Caco-2 (cell line): ENCODE results near the gene ALDH4A1. TPM values are rescaled to one million over a fixed set of nuclear protein-coding genes. Genes with fewer than 3 reads are reported as not detected.

ENCODE experiments used
- BruUV-seq: library from RNA; stranded (reverse); fragments of 400-500 nt; replicated peaks from 2 replicates; lab custom pipeline; 2021; lab: Mats Ljungman, UMichigan
- CTCF ChIA-PET: fragments of 300-600 bp; sonication (Branson Sonifier 250); formaldehyde crosslinking; loops from one replicate; lab custom pipeline; 2022; ENCODE audit warnings: antibody characterized with exemption; lab: Charles Lee
- POLR2A ChIA-PET: fragments of 300-600 bp; sonication (Branson Sonifier 250); formaldehyde crosslinking; loops from one replicate; lab custom pipeline; 2022; ENCODE audit warnings: antibody characterized with exemption; lab: Charles Lee
- DNase-seq, 2 experiments: peaks; one replicate each; pipeline versions ENCODE4 v3.0.0 to v3.0.0-alpha.2; 2020 to 2022
- H3K27me3 ChIP-seq: replicated peaks from 2 replicates; pipeline ENCODE4 v1.6.0; 2011; ENCODE audit warnings: low read length; ENCODE audit not compliant: control insufficient read depth, insufficient read depth
- H3K36me3 ChIP-seq: 2 replicates; pipeline ENCODE4 v1.5.1; 2011; ENCODE audit warnings: low read length; ENCODE audit not compliant: control insufficient read depth, insufficient read depth
- H3K4me1 ChIP-seq: fragments of 250-450 bp; sonication (Bioruptor Pico); 2 replicates; pipeline ENCODE4 v1.5.1; 2020; ENCODE audit warnings: mild to moderate bottlenecking
- H3K4me3 ChIP-seq: 2 replicates; pipeline ENCODE4 v1.5.1; 2011; ENCODE audit warnings: low read depth, mild to moderate bottlenecking, control low read depth, low read length
- H3K9me3 ChIP-seq: fragments of 250-450 bp; sonication (Bioruptor Pico); 2 replicates; pipeline ENCODE4 v1.5.1; 2020; ENCODE audit warnings: mild to moderate bottlenecking, moderate library complexity
- H3K27ac Mint-ChIP-seq: one replicate; pipeline ENCODE4 v1.8.0; 2022; ENCODE audit warnings: mixed read lengths; ENCODE audit not compliant: unreplicated experiment
- H3K27me3 Mint-ChIP-seq: one replicate; pipeline ENCODE4 v1.8.0; 2022; ENCODE audit warnings: mixed read lengths; ENCODE audit not compliant: insufficient read depth, unreplicated experiment
- H3K36me3 Mint-ChIP-seq: one replicate; pipeline ENCODE4 v1.8.0; 2022; ENCODE audit warnings: mild to moderate bottlenecking, mixed read lengths; ENCODE audit not compliant: insufficient read depth, unreplicated experiment
- H3K4me1 Mint-ChIP-seq: one replicate; pipeline ENCODE4 v1.8.0; 2022; ENCODE audit warnings: low read depth, mixed read lengths; ENCODE audit not compliant: unreplicated experiment
- H3K4me3 Mint-ChIP-seq: one replicate; pipeline ENCODE4 v1.8.0; 2022; ENCODE audit warnings: mild to moderate bottlenecking, moderate library complexity, mixed read lengths; ENCODE audit not compliant: unreplicated experiment
- H3K9me3 Mint-ChIP-seq: one replicate; pipeline ENCODE4 v1.8.0; 2022; ENCODE audit warnings: mixed read lengths; ENCODE audit not compliant: unreplicated experiment
- CTCF ChIP-seq, 2 experiments: fragments of 200-600 bp in 1 of 2; IDR thresholded peaks; 1 replicate in 1 of 2; 2 replicates in 1 of 2; pipeline versions ENCODE4 v1.5.1 to v1.8.0; 2011 to 2022; ENCODE audit warnings: antibody characterized with exemption in 1 of 2, control low read depth in 1 of 2, inconsistent platforms in 1 of 2, low read depth in 1 of 2, low read length in 1 of 2, mild to moderate bottlenecking in 1 of 2, moderate library complexity in 1 of 2; ENCODE audit not compliant: insufficient read depth in 1 of 2, severe bottlenecking in 1 of 2, unreplicated experiment in 1 of 2
- intact Hi-C: fragments of 100-400 bp; cut with micrococcal nuclease; formaldehyde crosslinking; loops from one replicate; pipeline ENCODE4 v1.10.0; 2022; ENCODE audit not compliant: unreplicated experiment
- total RNA-seq: library from RNA; stranded (reverse); gene quantifications from 2 replicates; pipeline ENCODE4 v1.2.3, GENCODE V29; 2022

ALDH4A1 gene
- total RNA-seq, 1 experiment from 2014 or later: 18.0 TPM

- H3K36me3 Mint-ChIP-seq: no peaks in the 10 kb centered on the region
- no peaks in the 10 kb centered on the region for H3K4me1 Mint-ChIP-seq
- Histone ChIP-seq H3K4me3 (no peak overlapping the region), H3K36me3 (no peaks in the 10 kb centered on the region), H3K27me3 (no peaks in the 10 kb centered on the region; the same call in 1 of the 2 replicates), H3K9me3 (no peaks in the 10 kb centered on the region), H3K4me1 (no peaks in the 10 kb centered on the region)
- H3K27me3 Mint-ChIP-seq: peaks cover 16% of the 10 kb centered on the region
- H3K4me3 Mint-ChIP-seq: no peak overlapping the region
- no peaks in the 10 kb centered on the region for H3K9me3 Mint-ChIP-seq
- intact Hi-C loops: no loop called here
- H3K27ac Mint-ChIP-seq: no peak overlapping the region
- POLR2A ChIA-PET: no interaction called here
- DNase-seq: no peak
- TF ChIP-seq CTCF (IDR thresholded peaks at IDR 0.05; ENCODE audit: insufficient read depth in 1 of 2, low read depth in 1 of 2, low read length in 1 of 2, severe bottlenecking in 1 of 2, unreplicated experiment in 1 of 2): no peak
- CTCF ChIA-PET: no interaction called here
- BruUV-seq: no TSS peak
Observed at GRCh38 chr1:18858070-18858688, 44.2 kb downstream of the ALDH4A1 start.

GRCh38 chr1:18856435-18856834 lies 45.9 kb downstream of the ALDH4A1 start:
- Mint-ChIP-seq H3K4me3 (no peak overlapping the region), H3K27ac (no peak overlapping the region), H3K9me3 (no peaks in the 10 kb centered on the region), H3K36me3 (no peaks in the 10 kb centered on the region), H3K27me3 (peaks cover 12% of the 10 kb centered on the region), H3K4me1 (no peaks in the 10 kb centered on the region)
- ChIA-PET CTCF (no interaction called here), POLR2A (no interaction called here)
- Histone ChIP-seq H3K4me3 (no peak overlapping the region), H3K27me3 (no peaks in the 10 kb centered on the region; the same call in 1 of the 2 replicates), H3K4me1 (no peaks in the 10 kb centered on the region), H3K9me3 (no peaks in the 10 kb centered on the region), H3K36me3 (no peaks in the 10 kb centered on the region)
- no TSS peak for BruUV-seq
- no peak for TF ChIP-seq CTCF (IDR thresholded peaks at IDR 0.05; ENCODE audit: insufficient read depth in 1 of 2, low read depth in 1 of 2, low read length in 1 of 2, severe bottlenecking in 1 of 2, unreplicated experiment in 1 of 2)
- no peak for DNase-seq
- intact Hi-C loops: no loop called here

- no peak for DNase-seq
- no peak overlapping the region for H3K4me3 Mint-ChIP-seq
Observed at GRCh38 chr1:18855573-18855972, 46.8 kb downstream of the ALDH4A1 start.

More at GRCh38 chr1:18855573-18855972, 46.8 kb downstream of the ALDH4A1 start:
- ChIA-PET CTCF (no interaction called here), POLR2A (no interaction called here)
- BruUV-seq: no TSS peak
- Mint-ChIP-seq H3K36me3 (no peaks in the 10 kb centered on the region), H3K9me3 (no peaks in the 10 kb centered on the region), H3K27ac (no peak overlapping the region), H3K4me1 (no peaks in the 10 kb centered on the region), H3K27me3 (peaks cover 12% of the 10 kb centered on the region)
- Histone ChIP-seq H3K27me3 (no peaks in the 10 kb centered on the region; the same call in 1 of the 2 replicates), H3K9me3 (no peaks in the 10 kb centered on the region), H3K4me1 (no peaks in the 10 kb centered on the region), H3K36me3 (no peaks in the 10 kb centered on the region), H3K4me3 (no peak overlapping the region)
- intact Hi-C loops: no loop called here
- TF ChIP-seq CTCF (IDR thresholded peaks at IDR 0.05; ENCODE audit: insufficient read depth in 1 of 2, low read depth in 1 of 2, low read length in 1 of 2, severe bottlenecking in 1 of 2, unreplicated experiment in 1 of 2): no peak
